ENCODE results near the gene TFPI2.

The TFPI2 gene

GRCh38 chr7:93902777-93903423, 12.3 kb upstream of the TFPI2 start:
- no peak overlapping the region for H3K9ac ChIP-seq (ENCODE audit: low read depth, low read length)

GRCh38 chr7:93897680-93898079, 7.1 kb upstream of the TFPI2 start:
- Histone ChIP-seq H3K27me3 (ENCODE audit: insufficient read depth, low read length) (no peaks in the 10 kb centered on the region), H3K4me3 (ENCODE audit: low read length) (no peak overlapping the region), H3K36me3 (ENCODE audit: insufficient read depth, low read depth, low read length) (no peaks in the 10 kb centered on the region), H3K27ac (ENCODE audit: low read length) (no peak overlapping the region), H3K4me1 (ENCODE audit: insufficient read depth, low read length) (no peaks in the 10 kb centered on the region), H3K9ac (ENCODE audit: low read depth, low read length) (no peak overlapping the region), H3K9me3 (ENCODE audit: insufficient read depth, low read depth, low read length) (no peaks in the 10 kb centered on the region)

More at GRCh38 chr7:93902777-93903423, 12.3 kb upstream of the TFPI2 start:
- Histone ChIP-seq H3K36me3 (ENCODE audit: insufficient read depth, low read depth, low read length) (no peaks in the 10 kb centered on the region), H3K9me3 (ENCODE audit: insufficient read depth, low read depth, low read length) (no peaks in the 10 kb centered on the region), H3K27ac (ENCODE audit: low read length) (no peak overlapping the region), H3K27me3 (ENCODE audit: insufficient read depth, low read length) (no peaks in the 10 kb centered on the region), H3K4me1 (ENCODE audit: insufficient read depth, low read length) (no peaks in the 10 kb centered on the region), H3K4me3 (ENCODE audit: low read length) (no peak overlapping the region)

GRCh38 chr7:93895859-93896600, 5.5 kb upstream of the TFPI2 start:
- Histone ChIP-seq H3K4me1 (ENCODE audit: insufficient read depth, low read length) (no peaks in the 10 kb centered on the region), H3K4me3 (ENCODE audit: low read length) (no peak overlapping the region), H3K27me3 (ENCODE audit: insufficient read depth, low read length) (peaks cover 11% of the 10 kb centered on the region; the same call in 1 of the 2 replicates), H3K9ac (ENCODE audit: low read depth, low read length) (no peak overlapping the region), H3K36me3 (ENCODE audit: insufficient read depth, low read depth, low read length) (no peaks in the 10 kb centered on the region), H3K27ac (ENCODE audit: low read length) (no peak overlapping the region), H3K9me3 (ENCODE audit: insufficient read depth, low read depth, low read length) (no peaks in the 10 kb centered on the region)

- peaks cover 20% of the 10 kb centered on the region for H3K27me3 ChIP-seq (ENCODE audit: insufficient read depth, low read length)
- H3K27ac ChIP-seq (ENCODE audit: low read length): no peak overlapping the region
- no peaks in the 10 kb centered on the region for H3K36me3 ChIP-seq (ENCODE audit: insufficient read depth, low read depth, low read length)
- H3K9me3 ChIP-seq (ENCODE audit: insufficient read depth, low read depth, low read length): no peaks in the 10 kb centered on the region
- no peaks in the 10 kb centered on the region for H3K4me1 ChIP-seq (ENCODE audit: insufficient read depth, low read length)
- H3K9ac ChIP-seq (ENCODE audit: low read depth, low read length): no peak overlapping the region
- H3K4me3 ChIP-seq (ENCODE audit: low read length): no peak overlapping the region
Measured at GRCh38 chr7:93894966-93895640, 4.5 kb upstream of the TFPI2 start.

- no peak overlapping the region for H3K4me3 ChIP-seq (ENCODE audit: low read length)
Measured at GRCh38 chr7:93894426-93894825, 3.9 kb upstream of the TFPI2 start.

GRCh38 chr7:93890041-93890463, 501 bp downstream of the TFPI2 start:
- peaks cover 36% of the 10 kb centered on the region for H3K27me3 ChIP-seq (ENCODE audit: insufficient read depth, low read length)
- H3K9me3 ChIP-seq (ENCODE audit: insufficient read depth, low read depth, low read length): no peaks in the 10 kb centered on the region
- H3K4me1 ChIP-seq (ENCODE audit: insufficient read depth, low read length): no peaks in the 10 kb centered on the region
- H3K36me3 ChIP-seq (ENCODE audit: insufficient read depth, low read depth, low read length): no peaks in the 10 kb centered on the region
- H3K9ac ChIP-seq (ENCODE audit: low read depth, low read length): peak overlapping the region; percentile 50; the same call in 1 of the 2 replicates
- peak overlapping the region; percentile 82 for H3K4me3 ChIP-seq (ENCODE audit: low read length)
- H3K27ac ChIP-seq (ENCODE audit: low read length): no peak overlapping the region

More at GRCh38 chr7:93894426-93894825, 3.9 kb upstream of the TFPI2 start:
- H3K9me3 ChIP-seq (ENCODE audit: insufficient read depth, low read depth, low read length): no peaks in the 10 kb centered on the region
- H3K36me3 ChIP-seq (ENCODE audit: insufficient read depth, low read depth, low read length): no peaks in the 10 kb centered on the region
- H3K9ac ChIP-seq (ENCODE audit: low read depth, low read length): no peak overlapping the region
- no peak overlapping the region for H3K27ac ChIP-seq (ENCODE audit: low read length)
- no peaks in the 10 kb centered on the region for H3K4me1 ChIP-seq (ENCODE audit: insufficient read depth, low read length)
- H3K27me3 ChIP-seq (ENCODE audit: insufficient read depth, low read length): peaks cover 27% of the 10 kb centered on the region

- no peak overlapping the region for H3K9ac ChIP-seq (ENCODE audit: low read depth, low read length)
- H3K4me1 ChIP-seq (ENCODE audit: insufficient read depth, low read length): no peaks in the 10 kb centered on the region
- no peak overlapping the region for H3K27ac ChIP-seq (ENCODE audit: low read length)
Measured at GRCh38 chr7:93889261-93889660, 1.3 kb downstream of the TFPI2 start.

GRCh38 chr7:93884541-93884940, 6.0 kb downstream of the TFPI2 start:
- H3K9ac ChIP-seq (ENCODE audit: low read depth, low read length): no peak overlapping the region
- no peaks in the 10 kb centered on the region; the same call in 1 of the 2 replicates for H3K9me3 ChIP-seq (ENCODE audit: insufficient read depth, low read depth, low read length)
- H3K4me1 ChIP-seq (ENCODE audit: insufficient read depth, low read length): no peaks in the 10 kb centered on the region
- H3K27ac ChIP-seq (ENCODE audit: low read length): no peak overlapping the region
- H3K27me3 ChIP-seq (ENCODE audit: insufficient read depth, low read length): peaks cover 10% of the 10 kb centered on the region
- H3K36me3 ChIP-seq (ENCODE audit: insufficient read depth, low read depth, low read length): no peaks in the 10 kb centered on the region
- no peak overlapping the region for H3K4me3 ChIP-seq (ENCODE audit: low read length)

More at GRCh38 chr7:93889261-93889660, 1.3 kb downstream of the TFPI2 start:
- Histone ChIP-seq H3K27me3 (ENCODE audit: insufficient read depth, low read length) (peaks cover 36% of the 10 kb centered on the region), H3K36me3 (ENCODE audit: insufficient read depth, low read depth, low read length) (no peaks in the 10 kb centered on the region), H3K4me3 (ENCODE audit: low read length) (peak overlapping the region; percentile 82; the same call in 1 of the 2 replicates), H3K9me3 (ENCODE audit: insufficient read depth, low read depth, low read length) (no peaks in the 10 kb centered on the region)

- peaks cover 2% of the 10 kb centered on the region; the same call in 1 of the 2 replicates for H3K9me3 ChIP-seq (ENCODE audit: insufficient read depth, low read depth, low read length)
- no peak overlapping the region for H3K4me3 ChIP-seq (ENCODE audit: low read length)
- no peaks in the 10 kb centered on the region for H3K36me3 ChIP-seq (ENCODE audit: insufficient read depth, low read depth, low read length)
- no peak overlapping the region for H3K9ac ChIP-seq (ENCODE audit: low read depth, low read length)
- no peak overlapping the region for H3K27ac ChIP-seq (ENCODE audit: low read length)
- peaks cover 4% of the 10 kb centered on the region for H3K27me3 ChIP-seq (ENCODE audit: insufficient read depth, low read length)
- H3K4me1 ChIP-seq (ENCODE audit: insufficient read depth, low read length): no peaks in the 10 kb centered on the region
Measured at GRCh38 chr7:93883917-93884345, 6.6 kb downstream of the TFPI2 start.

GRCh38 chr7:93883078-93883916, 7.3 kb downstream of the TFPI2 start:
- Histone ChIP-seq H3K9ac (ENCODE audit: low read depth, low read length) (no peak overlapping the region), H3K4me3 (ENCODE audit: low read length) (no peak overlapping the region), H3K9me3 (ENCODE audit: insufficient read depth, low read depth, low read length) (peaks cover 5% of the 10 kb centered on the region), H3K27ac (ENCODE audit: low read length) (no peak overlapping the region), H3K4me1 (ENCODE audit: insufficient read depth, low read length) (no peaks in the 10 kb centered on the region), H3K27me3 (ENCODE audit: insufficient read depth, low read length) (no peaks in the 10 kb centered on the region; the same call in 1 of the 2 replicates), H3K36me3 (ENCODE audit: insufficient read depth, low read depth, low read length) (no peaks in the 10 kb centered on the region)

- Histone ChIP-seq H3K36me3 (ENCODE audit: insufficient read depth, low read depth, low read length) (no peaks in the 10 kb centered on the region), H3K4me1 (ENCODE audit: insufficient read depth, low read length) (no peaks in the 10 kb centered on the region), H3K4me3 (ENCODE audit: low read length) (no peak overlapping the region), H3K27me3 (ENCODE audit: insufficient read depth, low read length) (no peaks in the 10 kb centered on the region), H3K9me3 (ENCODE audit: insufficient read depth, low read depth, low read length) (peaks cover 5% of the 10 kb centered on the region), H3K9ac (ENCODE audit: low read depth, low read length) (no peak overlapping the region), H3K27ac (ENCODE audit: low read length) (no peak overlapping the region)
Measured at GRCh38 chr7:93882468-93882867, 8.1 kb downstream of the TFPI2 start.
